Osteoblast (primary cell): ENCODE measurements around the gene KCNT2. TPM values are rescaled to one million over a fixed set of nuclear protein-coding genes. Genes with fewer than 3 reads are reported as not detected.

Experiments
- DNase-seq: peaks from one replicate; pipeline ENCODE4 v3.0.0; 2011; ENCODE audit warnings: low spot score, mixed read lengths; ENCODE audit not compliant: insufficient read length; ENCODE audit errors: missing footprints
- H2AFZ ChIP-seq: 2 replicates; pipeline ENCODE4 v1.6.0; 2011; ENCODE audit warnings: mild to moderate bottlenecking, low read length
- H3K27ac ChIP-seq: 2 replicates; pipeline ENCODE4 v1.5.1; 2011; ENCODE audit warnings: mild to moderate bottlenecking, low read depth, low read length, moderate library complexity
- H3K27me3 ChIP-seq: 2 replicates; pipeline ENCODE4 v1.6.0; 2012; ENCODE audit warnings: mild to moderate bottlenecking, control low read depth, inconsistent platforms, low read length, moderate library complexity; ENCODE audit not compliant: insufficient read depth
- H3K36me3 ChIP-seq: 2 replicates; pipeline ENCODE4 v1.5.1; 2011; ENCODE audit warnings: mild to moderate bottlenecking, low read length, control low read depth, moderate library complexity; ENCODE audit not compliant: insufficient read depth
- H3K4me1 ChIP-seq: 2 replicates; pipeline ENCODE4 v1.5.1; 2011; ENCODE audit warnings: mild to moderate bottlenecking, low read length, control low read depth, moderate library complexity; ENCODE audit not compliant: insufficient read depth
- H3K4me2 ChIP-seq: 2 replicates; pipeline ENCODE4 v1.6.0; 2011; ENCODE audit warnings: mild to moderate bottlenecking, low read length; ENCODE audit not compliant: insufficient read depth
- H3K4me3 ChIP-seq: fragments of 200-600 bp; sonication (generic); 3 replicates; pipeline ENCODE4 v1.5.1; 2012; ENCODE audit warnings: mild to moderate bottlenecking, low read length, inconsistent platforms; ENCODE audit not compliant: insufficient read depth
- H3K79me2 ChIP-seq: 2 replicates; pipeline ENCODE4 v1.6.0; 2012; ENCODE audit warnings: mild to moderate bottlenecking, low read length, control low read depth, inconsistent platforms; ENCODE audit not compliant: insufficient read depth
- H3K9me3 ChIP-seq: 2 replicates; pipeline ENCODE4 v1.5.1; 2011; ENCODE audit warnings: low read depth, low read length, control low read depth
- H4K20me1 ChIP-seq: 2 replicates; pipeline ENCODE4 v1.6.0; 2012; ENCODE audit warnings: mild to moderate bottlenecking, low read length, control low read depth; ENCODE audit not compliant: insufficient read depth
- total RNA-seq: library from RNA; depleted of rRNA; stranded (reverse); fragments of >200 nt; gene quantifications from 2 replicates; pipeline ENCODE4 v1.2.3, GENCODE V29; 2012
- TF ChIP-seq, protein P1 (sequence below): IDR thresholded peaks from 2 replicates; pipeline ENCODE4 v1.5.1; 2011; ENCODE audit warnings: mild to moderate bottlenecking, low read depth, low read length, moderate library complexity; ENCODE audit errors: extremely low read depth

KCNT2 gene
- total RNA-seq, 1 donor = 10.5 TPM

GRCh38 chr1:196559314-196559713 lies 48.9 kb downstream of the KCNT2 start:
- no peak overlapping the region for H3K4me3 ChIP-seq
- H3K9me3 ChIP-seq = no peaks in the 10 kb centered on the region
- no peaks in the 10 kb centered on the region for H3K79me2 ChIP-seq
- H3K27me3 ChIP-seq = no peaks in the 10 kb centered on the region
- no peaks in the 10 kb centered on the region for H4K20me1 ChIP-seq
- no peak overlapping the region for H2AFZ ChIP-seq
- no peak overlapping the region for H3K27ac ChIP-seq
- TF ChIP-seq, protein P1, sequence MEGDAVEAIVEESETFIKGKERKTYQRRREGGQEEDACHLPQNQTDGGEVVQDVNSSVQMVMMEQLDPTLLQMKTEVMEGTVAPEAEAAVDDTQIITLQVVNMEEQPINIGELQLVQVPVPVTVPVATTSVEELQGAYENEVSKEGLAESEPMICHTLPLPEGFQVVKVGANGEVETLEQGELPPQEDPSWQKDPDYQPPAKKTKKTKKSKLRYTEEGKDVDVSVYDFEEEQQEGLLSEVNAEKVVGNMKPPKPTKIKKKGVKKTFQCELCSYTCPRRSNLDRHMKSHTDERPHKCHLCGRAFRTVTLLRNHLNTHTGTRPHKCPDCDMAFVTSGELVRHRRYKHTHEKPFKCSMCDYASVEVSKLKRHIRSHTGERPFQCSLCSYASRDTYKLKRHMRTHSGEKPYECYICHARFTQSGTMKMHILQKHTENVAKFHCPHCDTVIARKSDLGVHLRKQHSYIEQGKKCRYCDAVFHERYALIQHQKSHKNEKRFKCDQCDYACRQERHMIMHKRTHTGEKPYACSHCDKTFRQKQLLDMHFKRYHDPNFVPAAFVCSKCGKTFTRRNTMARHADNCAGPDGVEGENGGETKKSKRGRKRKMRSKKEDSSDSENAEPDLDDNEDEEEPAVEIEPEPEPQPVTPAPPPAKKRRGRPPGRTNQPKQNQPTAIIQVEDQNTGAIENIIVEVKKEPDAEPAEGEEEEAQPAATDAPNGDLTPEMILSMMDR = no peak
- no peak for DNase-seq
- H3K36me3 ChIP-seq = no peaks in the 10 kb centered on the region
- no peak overlapping the region for H3K4me2 ChIP-seq
- H3K4me1 ChIP-seq = no peaks in the 10 kb centered on the region

DNA sequence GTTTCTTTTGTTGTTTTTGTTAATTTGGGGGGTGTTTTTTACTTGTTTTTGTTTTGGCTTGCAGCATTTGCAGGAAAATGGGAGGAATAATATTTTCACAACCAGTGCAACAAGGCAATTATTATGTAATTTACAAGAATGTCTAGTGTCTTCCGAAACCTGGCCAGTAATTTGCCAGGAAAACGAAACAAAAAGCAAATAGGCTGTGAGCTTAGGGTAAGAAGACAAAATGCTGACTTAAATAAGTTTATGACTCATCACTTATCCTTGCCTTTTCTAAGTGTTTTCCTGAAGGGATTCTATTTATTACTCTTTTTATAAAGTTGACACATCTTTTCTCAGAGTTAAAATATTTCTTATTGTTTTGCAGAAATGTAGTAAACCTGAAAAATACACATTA lies 49.8 kb downstream of the KCNT2 start:
- peak overlapping the region; percentile 64 for H3K4me3 ChIP-seq
- peak overlapping the region; percentile 80 for H3K4me2 ChIP-seq
- H3K36me3 ChIP-seq = no peaks in the 10 kb centered on the region
- TF ChIP-seq, protein P1 = no peak
- no peaks in the 10 kb centered on the region for H3K9me3 ChIP-seq
- peak overlapping the region; percentile 21 for H3K27ac ChIP-seq
- peak; percentile 39 for DNase-seq
- H4K20me1 ChIP-seq = no peaks in the 10 kb centered on the region
- H3K4me1 ChIP-seq = no peaks in the 10 kb centered on the region
- no peaks in the 10 kb centered on the region for H3K79me2 ChIP-seq
- H3K27me3 ChIP-seq = no peaks in the 10 kb centered on the region
- H2AFZ ChIP-seq = peak overlapping the region; percentile 16

DNA sequence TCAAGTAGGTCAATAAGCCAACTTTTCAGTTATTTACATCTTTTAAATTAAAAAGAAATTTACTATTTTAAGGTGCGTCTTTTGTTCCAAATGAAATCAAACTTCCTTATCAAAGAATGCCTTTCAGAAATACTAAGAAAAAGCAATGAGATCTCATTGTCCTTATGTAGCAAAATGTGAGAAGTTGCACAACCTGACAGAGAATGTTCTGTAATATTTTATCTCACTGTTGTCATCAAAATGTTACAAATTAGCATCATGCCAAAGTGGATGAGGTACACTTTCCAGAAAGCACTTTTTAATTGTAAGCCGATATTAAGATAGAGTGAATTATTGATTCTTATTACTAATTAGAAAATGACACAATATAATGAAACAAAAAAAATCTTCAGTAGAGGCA lies 50.4 kb downstream of the KCNT2 start:
- H4K20me1 ChIP-seq = no peaks in the 10 kb centered on the region
- H2AFZ ChIP-seq = peak overlapping the region; percentile 16
- H3K36me3 ChIP-seq = no peaks in the 10 kb centered on the region
- TF ChIP-seq, protein P1 = no peak
- H3K4me3 ChIP-seq = peak overlapping the region; percentile 64
- no peaks in the 10 kb centered on the region for H3K9me3 ChIP-seq
- no peaks in the 10 kb centered on the region for H3K4me1 ChIP-seq
- no peaks in the 10 kb centered on the region for H3K79me2 ChIP-seq
- H3K27me3 ChIP-seq = no peaks in the 10 kb centered on the region
- H3K27ac ChIP-seq = peak overlapping the region; percentile 21
- peak overlapping the region; percentile 80 for H3K4me2 ChIP-seq
- DNase-seq = no peak

DNA sequence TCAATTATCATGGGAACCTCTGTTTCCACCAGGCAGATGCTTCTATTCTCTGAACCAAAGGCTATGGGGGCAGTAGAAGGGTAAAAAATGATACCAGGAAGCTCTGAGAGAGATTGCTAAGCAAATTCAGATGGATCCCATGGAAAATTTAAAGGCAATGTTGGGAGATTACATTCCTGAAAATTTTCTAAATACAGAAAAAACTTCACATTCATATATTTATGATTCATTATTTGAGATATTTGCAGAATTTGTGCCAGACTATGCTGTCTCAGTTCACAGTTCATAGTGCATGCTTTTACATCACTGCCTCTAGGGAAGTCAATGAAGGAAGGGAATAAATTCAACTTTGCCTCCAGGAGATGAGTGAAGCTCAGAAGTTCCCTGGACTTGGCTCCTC lies 57.5 kb downstream of the KCNT2 start:
- no peaks in the 10 kb centered on the region for H3K9me3 ChIP-seq
- DNase-seq = no peak
- peak overlapping the region; percentile 23 for H2AFZ ChIP-seq
- no peaks in the 10 kb centered on the region for H3K79me2 ChIP-seq
- no peaks in the 10 kb centered on the region for H3K4me1 ChIP-seq
- H3K4me2 ChIP-seq = no peak overlapping the region
- H3K4me3 ChIP-seq = no peak overlapping the region
- no peaks in the 10 kb centered on the region for H3K36me3 ChIP-seq
- no peaks in the 10 kb centered on the region for H4K20me1 ChIP-seq
- no peaks in the 10 kb centered on the region for H3K27me3 ChIP-seq
- no peak overlapping the region for H3K27ac ChIP-seq
- TF ChIP-seq, protein P1 = no peak
